Measurements from ENCODE around the gene VAMP8. TPM values are rescaled to one million over a fixed set of nuclear protein-coding genes. Genes with fewer than 3 reads are reported as not detected.
"Not testable (repeated sequence)": the region's sequence is repeated elsewhere in the genome, so short reads cannot be mapped to it uniquely, and the experiment has no call there.

The VAMP8 gene
- total RNA-seq, 4 donors from 2014 or later, result 78.8 to 144 (median 93.8) TPM

DNA sequence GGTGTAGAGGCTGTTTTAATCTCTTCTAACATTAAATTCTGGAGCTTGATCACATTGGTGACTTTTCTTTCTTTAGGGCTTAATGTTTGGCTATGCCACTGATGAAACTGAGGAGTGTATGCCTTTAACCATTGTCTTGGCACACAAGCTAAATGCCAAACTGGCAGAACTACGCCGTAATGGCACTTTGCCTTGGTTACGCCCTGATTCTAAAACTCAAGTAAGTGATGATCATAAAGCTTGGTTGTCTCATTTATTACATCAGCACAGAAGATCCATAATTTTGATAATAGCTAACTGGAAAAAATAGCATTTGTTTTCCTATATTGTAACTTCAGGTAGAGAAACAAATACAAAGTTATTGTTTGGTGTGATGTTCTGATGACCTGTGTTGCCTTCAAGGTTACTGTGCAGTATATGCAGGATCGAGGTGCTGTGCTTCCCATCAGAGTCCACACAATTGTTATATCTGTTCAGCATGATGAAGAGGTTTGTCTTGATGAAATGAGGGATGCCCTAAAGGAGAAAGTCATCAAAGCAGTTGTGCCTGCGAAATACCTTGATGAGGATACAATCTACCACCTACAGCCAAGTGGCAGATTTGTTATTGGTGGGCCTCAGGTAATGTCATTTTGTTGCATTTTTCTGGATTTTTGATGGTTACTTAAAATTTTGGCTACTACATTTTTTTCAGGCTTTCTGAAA lies 35.5 kb upstream of the VAMP8 start:
- H3K9me3 ChIP-seq, result no peaks in the 10 kb centered on the region
- no peak for DNase-seq
- TF ChIP-seq, protein P1, sequence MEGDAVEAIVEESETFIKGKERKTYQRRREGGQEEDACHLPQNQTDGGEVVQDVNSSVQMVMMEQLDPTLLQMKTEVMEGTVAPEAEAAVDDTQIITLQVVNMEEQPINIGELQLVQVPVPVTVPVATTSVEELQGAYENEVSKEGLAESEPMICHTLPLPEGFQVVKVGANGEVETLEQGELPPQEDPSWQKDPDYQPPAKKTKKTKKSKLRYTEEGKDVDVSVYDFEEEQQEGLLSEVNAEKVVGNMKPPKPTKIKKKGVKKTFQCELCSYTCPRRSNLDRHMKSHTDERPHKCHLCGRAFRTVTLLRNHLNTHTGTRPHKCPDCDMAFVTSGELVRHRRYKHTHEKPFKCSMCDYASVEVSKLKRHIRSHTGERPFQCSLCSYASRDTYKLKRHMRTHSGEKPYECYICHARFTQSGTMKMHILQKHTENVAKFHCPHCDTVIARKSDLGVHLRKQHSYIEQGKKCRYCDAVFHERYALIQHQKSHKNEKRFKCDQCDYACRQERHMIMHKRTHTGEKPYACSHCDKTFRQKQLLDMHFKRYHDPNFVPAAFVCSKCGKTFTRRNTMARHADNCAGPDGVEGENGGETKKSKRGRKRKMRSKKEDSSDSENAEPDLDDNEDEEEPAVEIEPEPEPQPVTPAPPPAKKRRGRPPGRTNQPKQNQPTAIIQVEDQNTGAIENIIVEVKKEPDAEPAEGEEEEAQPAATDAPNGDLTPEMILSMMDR (IDR thresholded peaks at IDR 0.05), result no peak
- no peak for TF ChIP-seq POLR2A (IDR thresholded peaks at IDR 0.05)
- WGBS, 2 donors, result 18 to 31% methylated on average over 5 of the region's 5 CpGs
- peaks cover 19 to 59% (median 30%) of the 10 kb centered on the region in 3 donors for H3K36me3 ChIP-seq
- H3K4me3 ChIP-seq, result peak overlapping the region; percentile 71 to 84 (median 76)
- H3K4me1 ChIP-seq, result peaks cover 19 to 79% (median 44%) of the 10 kb centered on the region in 3 donors
- intact Hi-C loops (cut with DNase I), result no loop called here
- peak overlapping the region; percentile 35 to 99 (median 96) for H3K27ac ChIP-seq
- H3K27me3 ChIP-seq, result no peaks in the 10 kb centered on the region

DNA sequence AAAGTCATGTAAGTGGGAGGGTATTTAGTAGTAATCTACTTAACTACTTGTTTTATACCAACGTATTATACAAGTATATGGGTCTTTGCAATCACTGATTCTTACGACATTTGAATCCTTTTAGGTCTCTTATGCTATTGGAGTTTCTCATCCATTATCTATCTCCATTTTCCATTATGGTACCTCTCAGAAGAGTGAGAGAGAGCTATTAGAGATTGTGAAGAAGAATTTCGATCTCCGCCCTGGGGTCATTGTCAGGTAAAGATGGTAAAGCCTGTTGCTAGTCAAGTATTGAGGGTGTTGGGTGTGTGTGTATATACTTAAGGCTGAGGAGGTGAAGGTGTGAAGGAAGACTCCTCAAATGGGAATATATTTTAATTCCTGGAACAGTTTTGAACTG lies 34.6 kb upstream of the VAMP8 start:
- Histone ChIP-seq H3K9me3 (no peaks in the 10 kb centered on the region), H3K4me3 (peak overlapping the region in 2 of 4 donors; percentile 71 to 80), H3K27ac (peak overlapping the region in 3 of 4 donors; percentile 22 to 99 (median 96)), H3K36me3 (peaks cover 19 to 62% (median 30%) of the 10 kb centered on the region in 3 donors), H3K4me1 (peaks cover 19 to 77% (median 39%) of the 10 kb centered on the region in 3 donors), H3K27me3 (no peaks in the 10 kb centered on the region)
- no peak for DNase-seq
- 48 to 62% methylated on average over 4 of the region's 4 CpGs for WGBS, 2 donors
- no peak for TF ChIP-seq POLR2A (IDR thresholded peaks at IDR 0.05)
- TF ChIP-seq, protein P1 (IDR thresholded peaks at IDR 0.05), result no peak
- intact Hi-C loops (cut with DNase I), result no loop called here

DNA sequence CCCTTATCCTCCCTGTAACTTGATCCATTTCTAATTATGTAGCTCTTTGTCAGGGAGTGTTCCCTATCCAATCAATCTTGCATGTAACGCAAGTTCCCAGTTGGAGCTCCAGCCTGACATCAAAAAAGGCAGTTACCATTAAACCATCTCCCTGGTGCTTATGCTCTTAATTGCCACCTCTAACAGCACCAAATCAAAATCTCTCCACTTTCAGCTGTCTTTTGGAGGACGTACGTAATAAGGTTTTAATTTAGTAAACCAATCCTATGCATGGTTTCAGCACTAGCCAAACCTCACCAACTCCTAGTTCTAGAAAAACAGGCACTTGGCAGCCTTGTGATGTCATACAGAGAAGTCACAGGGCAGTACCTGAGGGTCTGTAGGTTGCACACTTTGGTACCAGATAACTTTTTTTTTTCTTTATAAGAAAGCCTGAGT lies 33.1 kb upstream of the VAMP8 start:
- DNase-seq; H3K27me3 ChIP-seq; H3K9me3 ChIP-seq; intact Hi-C loops (cut with DNase I); H3K4me3 ChIP-seq: not testable (repeated sequence)
- Histone ChIP-seq H3K27ac (peak overlapping the region in 1 of 4 donors; percentile 68), H3K4me1 (peaks cover 19 to 76% (median 39%) of the 10 kb centered on the region in 3 donors), H3K36me3 (peaks cover 19 to 77% (median 30%) of the 10 kb centered on the region in 3 donors)
- TF ChIP-seq, protein P1 (IDR thresholded peaks at IDR 0.05), result peak in 1 of 6 experiments; percentile 0
- WGBS, 2 donors, result 48 to 56% methylated on average over 3 of the region's 3 CpGs

DNA sequence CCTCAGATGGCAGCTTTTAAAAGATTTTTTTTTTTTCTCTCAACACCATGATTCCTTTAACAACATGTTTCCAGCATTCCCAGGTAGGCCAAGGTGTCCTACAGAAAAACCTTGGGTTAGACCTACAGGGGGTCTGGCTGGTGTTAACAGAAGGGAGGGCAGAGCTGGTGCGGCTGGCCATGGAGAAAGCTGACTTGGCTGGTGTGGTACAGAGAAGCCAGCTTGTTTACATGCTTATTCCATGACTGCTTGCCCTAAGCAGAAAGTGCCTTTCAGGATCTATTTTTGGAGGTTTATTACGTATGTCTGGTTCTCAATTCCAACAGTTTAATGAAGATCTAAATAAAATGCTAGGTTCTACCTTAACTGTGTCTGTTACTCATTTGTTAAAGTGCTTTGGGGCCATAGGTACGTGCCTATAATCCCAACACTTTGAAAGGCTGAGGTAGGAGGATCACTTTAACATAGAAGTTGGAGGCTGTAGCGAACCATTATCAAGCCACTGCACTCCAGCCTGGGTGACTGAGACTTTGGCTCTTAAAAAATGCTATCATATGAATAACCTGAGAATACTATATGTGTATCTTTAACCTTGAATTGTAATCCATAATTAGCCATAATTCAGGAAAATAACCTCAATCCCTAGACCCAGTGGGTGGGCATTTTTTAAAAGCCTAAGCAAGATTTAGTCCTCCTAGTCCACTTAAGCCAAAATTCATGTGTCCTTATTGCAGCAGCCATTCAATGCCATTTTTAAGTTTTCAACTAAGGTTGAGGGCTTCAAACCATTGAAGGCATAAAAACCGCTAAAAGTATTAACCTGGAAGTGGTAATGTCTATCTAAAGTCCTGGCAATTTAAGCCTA lies 32.2 kb upstream of the VAMP8 start:
- 63 to 68% methylated on average over 4 of the region's 5 CpGs for WGBS, 2 donors
- peaks cover 19 to 85% (median 30%) of the 10 kb centered on the region in 3 donors for H3K36me3 ChIP-seq
- intact Hi-C loops (cut with DNase I); H3K27me3 ChIP-seq; H3K9me3 ChIP-seq; DNase-seq; H3K4me3 ChIP-seq: not testable (repeated sequence)
- H3K4me1 ChIP-seq, result peaks cover 19 to 75% (median 39%) of the 10 kb centered on the region in 3 donors
- peak overlapping the region in 3 of 4 donors; percentile 54 to 68 (median 61) for H3K27ac ChIP-seq

DNA sequence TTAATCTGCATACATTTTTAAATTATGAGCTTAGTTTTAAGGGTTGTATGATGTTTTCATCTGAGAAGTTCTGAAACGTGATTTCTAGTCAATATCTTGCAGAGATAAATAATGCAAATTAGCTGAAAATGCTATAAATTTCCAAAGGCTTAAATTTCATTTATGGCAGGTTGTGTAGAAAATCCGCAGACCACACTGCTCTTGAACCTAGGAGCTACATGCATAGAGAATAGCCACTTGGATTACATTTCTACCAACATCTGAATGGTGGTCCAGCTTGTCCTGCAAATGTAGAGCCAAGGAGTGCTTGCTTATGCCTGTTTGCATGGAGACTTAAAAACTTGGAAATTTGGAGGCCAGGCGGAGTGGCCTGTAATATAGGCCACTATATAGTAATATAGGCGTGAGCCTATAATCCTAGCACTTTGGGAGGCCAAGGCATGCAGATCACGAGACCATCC lies 31.6 kb upstream of the VAMP8 start:
- no peak overlapping the region for H3K4me3 ChIP-seq
- DNase-seq, result no peak
- peaks cover 19 to 92% (median 30%) of the 10 kb centered on the region in 3 donors for H3K36me3 ChIP-seq
- no peak for TF ChIP-seq POLR2A (IDR thresholded peaks at IDR 0.05)
- TF ChIP-seq, protein P1 (IDR thresholded peaks at IDR 0.05), result no peak
- 40 to 67% methylated on average over 5 of the region's 5 CpGs for WGBS, 2 donors
- H3K4me1 ChIP-seq, result peaks cover 19 to 68% (median 36%) of the 10 kb centered on the region in 3 donors
- intact Hi-C loops (cut with DNase I), result no loop called here
- H3K9me3 ChIP-seq, result no peaks in the 10 kb centered on the region
- peak overlapping the region in 3 of 4 donors; percentile 26 to 68 (median 61) for H3K27ac ChIP-seq
- H3K27me3 ChIP-seq, result no peaks in the 10 kb centered on the region
